IPS DF 4.7 (cell line): ENCODE measurements around the gene INPP5A.
"Not testable (repeated sequence)": the region's sequence is repeated elsewhere in the genome, so short reads cannot be mapped to it uniquely, and the experiment has no call there.

ENCODE experiments used
- DNase-seq: peaks from one replicate; pipeline ENCODE4 v3.0.0-alpha.2; 2013; ENCODE audit warnings: low spot score; ENCODE audit errors: extremely low read depth

INPP5A gene

GRCh38 chr10:132537684-132538001, at the start of gene INPP5A:
INPP5A (plus strand) TSS chr10:132537787; CDS start chr10:132538097, 310 bp downstream.
- DNase-seq = no peak

- DNase-seq = no peak
These were observed 49.3 kb upstream of the INPP5A start for GRCh38 chr10:132488231-132488821.

- DNase-seq = no peak
These were observed 48.4 kb upstream of the INPP5A start for GRCh38 chr10:132489053-132489703.

- no peak for DNase-seq
These were observed 47.7 kb upstream of the INPP5A start for GRCh38 chr10:132489704-132490534.

- not testable (repeated sequence) for DNase-seq
These were observed 46.1 kb upstream of the INPP5A start for GRCh38 chr10:132491534-132491933.

GRCh38 chr10:132492323-132493025, 45.1 kb upstream of the INPP5A start:
- no peak for DNase-seq

GRCh38 chr10:132493246-132493755, 44.3 kb upstream of the INPP5A start:
- no peak for DNase-seq

- no peak for DNase-seq
These were observed 43.8 kb upstream of the INPP5A start for GRCh38 chr10:132493756-132494290.

- DNase-seq = no peak
These were observed 42.5 kb upstream of the INPP5A start for GRCh38 chr10:132494866-132495630.

- no peak for DNase-seq
These were observed 41.1 kb upstream of the INPP5A start for GRCh38 chr10:132496360-132497062.

- DNase-seq = no peak
These were observed 40.4 kb upstream of the INPP5A start for GRCh38 chr10:132497063-132497680.

- no peak for DNase-seq
These were observed 39.6 kb upstream of the INPP5A start for GRCh38 chr10:132497861-132498561.

- no peak for DNase-seq
These were observed 38.8 kb upstream of the INPP5A start for GRCh38 chr10:132498562-132499366.

- no peak for DNase-seq
These were observed 38.3 kb upstream of the INPP5A start for GRCh38 chr10:132499367-132499685.

GRCh38 chr10:132500781-132501415, 36.7 kb upstream of the INPP5A start:
- DNase-seq = no peak

- DNase-seq = no peak
These were observed 34.9 kb upstream of the INPP5A start for GRCh38 chr10:132502544-132503300.
